NCI-H82 (cell line): ENCODE results near the gene REEP6.
"Not testable (repeated sequence)": the region's sequence is repeated elsewhere in the genome, so short reads cannot be mapped to it uniquely, and the experiment has no call there.

Source experiments
- DNase-seq: peaks from one replicate; lab custom pipeline; 2025; lab: John Stamatoyannopoulos, UW

The REEP6 gene

GRCh38 chr19:1472231-1473084 lies 18.5 kb upstream of the REEP6 start:
- DNase-seq, result peak; percentile 42

GRCh38 chr19:1473085-1473851 lies 17.7 kb upstream of the REEP6 start:
- no peak for DNase-seq

- no peak for DNase-seq
Observed at GRCh38 chr19:1474011-1474764, 16.8 kb upstream of the REEP6 start.

GRCh38 chr19:1474765-1475351 lies 16.1 kb upstream of the REEP6 start:
- no peak for DNase-seq

GRCh38 chr19:1475751-1476437 lies 15.1 kb upstream of the REEP6 start:
- no peak for DNase-seq

GRCh38 chr19:1477056-1477455 lies 13.9 kb upstream of the REEP6 start:
- DNase-seq, result not testable (repeated sequence)

- peak; percentile 96 for DNase-seq
Observed at GRCh38 chr19:1478934-1479707, 11.9 kb upstream of the REEP6 start, which contains the start of gene C19orf25. C19orf25 (minus strand) TSS chr19:1479215; CDS start chr19:1478903, 312 bp downstream.

- no peak for DNase-seq
Observed at GRCh38 chr19:1481224-1481892, 9.6 kb upstream of the REEP6 start.

- no peak for DNase-seq
Observed at GRCh38 chr19:1481893-1482360, 9.1 kb upstream of the REEP6 start.

GRCh38 chr19:1482361-1483130 lies 8.4 kb upstream of the REEP6 start:
- DNase-seq, result peak; percentile 15

- no peak for DNase-seq
Observed at GRCh38 chr19:1483131-1483978, 7.6 kb upstream of the REEP6 start.

GRCh38 chr19:1483979-1484428 lies 7.0 kb upstream of the REEP6 start:
- no peak for DNase-seq

GRCh38 chr19:1486720-1487575 lies 4.0 kb upstream of the REEP6 start:
- no peak for DNase-seq

GRCh38 chr19:1487576-1488281 lies 3.3 kb upstream of the REEP6 start:
- DNase-seq, result no peak

- no peak for DNase-seq
Observed at GRCh38 chr19:1488282-1488601, 2.7 kb upstream of the REEP6 start.

- DNase-seq, result no peak
Observed at GRCh38 chr19:1489463-1490310, 1.3 kb upstream of the REEP6 start.
